NCI-H2171 (cell line): ENCODE results near the gene FCHSD2.
"Not testable (repeated sequence)": the region's sequence is repeated elsewhere in the genome, so short reads cannot be mapped to it uniquely, and the experiment has no call there.

ENCODE experiments used
- DNase-seq: peaks from one replicate; lab custom pipeline; 2025; lab: John Stamatoyannopoulos, UW

Gene FCHSD2

DNA sequence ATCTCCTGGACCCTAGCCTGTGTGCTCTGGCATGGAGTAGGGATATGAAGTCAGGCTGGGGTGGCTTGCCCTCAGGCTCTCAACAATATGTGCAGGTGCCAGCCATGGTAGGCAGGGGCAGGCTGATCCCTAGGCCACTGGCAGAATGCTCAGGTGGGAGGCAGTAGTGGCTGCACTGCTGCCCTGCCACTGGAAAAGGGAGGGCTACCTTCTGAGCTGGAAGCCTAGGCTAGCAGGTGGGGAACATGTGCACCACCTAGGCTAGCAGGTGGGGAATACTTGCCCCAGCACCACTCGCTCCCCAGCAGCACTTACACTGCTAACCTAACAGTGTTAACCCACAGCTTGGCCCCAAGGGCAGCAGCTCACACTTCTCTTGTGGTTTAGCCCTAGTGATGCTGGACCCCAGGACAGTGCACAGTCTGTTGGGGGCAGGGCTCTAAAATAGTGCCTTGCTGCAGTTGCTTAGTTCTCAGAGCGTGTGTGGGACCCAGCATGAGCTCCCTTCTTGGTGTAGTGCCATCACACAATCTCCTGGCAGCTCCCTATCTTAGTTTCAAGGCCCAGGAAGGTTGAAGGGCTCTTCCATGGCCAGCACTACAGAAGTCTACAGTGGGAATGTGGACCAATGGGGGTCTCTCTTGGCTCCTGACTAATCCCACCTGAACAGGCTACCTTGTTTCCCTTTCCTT, 130.8 kb downstream of the FCHSD2 start:
- DNase-seq = no peak

DNA sequence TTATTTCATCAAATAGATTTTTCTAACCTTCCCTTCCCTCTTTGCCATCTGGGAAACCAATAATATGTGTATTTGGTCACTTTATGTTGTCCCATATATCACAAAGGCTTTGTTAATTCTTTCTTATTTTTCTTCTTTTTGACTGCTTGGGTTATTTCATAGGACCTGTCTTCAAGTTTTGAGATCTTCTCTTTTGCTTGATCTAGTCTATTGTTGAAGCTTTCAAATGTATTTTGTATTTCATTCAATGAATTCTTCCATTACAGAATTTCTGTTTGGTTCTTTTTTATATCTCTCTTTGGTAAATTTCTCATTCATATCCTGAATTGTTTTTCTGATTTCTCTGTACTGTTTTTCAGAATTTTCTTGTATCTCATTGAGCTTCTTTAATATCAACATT, 132.1 kb downstream of the FCHSD2 start:
- no peak for DNase-seq

DNA sequence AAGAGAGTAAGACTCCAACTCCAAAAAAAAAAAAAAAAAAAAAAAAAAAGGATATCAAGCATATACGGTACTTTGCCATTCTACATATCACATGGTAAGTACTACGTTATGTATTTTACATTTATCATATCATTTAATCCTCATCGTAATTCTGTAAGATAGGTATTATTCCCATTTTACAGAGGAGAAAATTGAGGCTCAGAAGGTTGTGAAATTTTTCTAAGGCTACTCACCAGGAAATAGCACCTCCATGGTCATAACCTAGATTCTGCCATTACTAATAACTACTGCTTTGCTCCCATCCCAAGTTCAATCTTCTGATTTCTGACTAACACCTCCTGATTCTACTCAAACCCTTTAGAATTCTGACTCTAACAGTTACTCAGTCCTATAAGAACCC, 138.0 kb downstream of the FCHSD2 start:
- no peak for DNase-seq

DNA sequence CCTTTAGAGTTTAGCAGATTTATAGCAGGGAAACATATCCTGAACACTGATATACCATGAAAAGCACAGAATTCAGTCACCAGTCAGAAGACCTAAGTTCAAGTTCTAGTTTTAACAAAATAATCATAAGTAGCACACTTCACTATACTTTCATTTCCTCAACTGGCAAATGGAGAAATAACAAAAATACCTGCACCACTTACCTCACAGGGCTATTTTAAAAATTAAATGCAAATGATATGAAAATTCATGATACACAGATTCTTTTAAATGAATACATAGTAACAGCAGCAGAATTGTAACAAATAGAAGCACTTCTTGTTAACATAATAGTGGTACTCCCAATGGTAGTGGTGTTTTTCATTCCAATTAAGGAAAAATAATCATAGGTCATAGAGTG, 139.0 kb downstream of the FCHSD2 start:
- DNase-seq = no peak

DNA sequence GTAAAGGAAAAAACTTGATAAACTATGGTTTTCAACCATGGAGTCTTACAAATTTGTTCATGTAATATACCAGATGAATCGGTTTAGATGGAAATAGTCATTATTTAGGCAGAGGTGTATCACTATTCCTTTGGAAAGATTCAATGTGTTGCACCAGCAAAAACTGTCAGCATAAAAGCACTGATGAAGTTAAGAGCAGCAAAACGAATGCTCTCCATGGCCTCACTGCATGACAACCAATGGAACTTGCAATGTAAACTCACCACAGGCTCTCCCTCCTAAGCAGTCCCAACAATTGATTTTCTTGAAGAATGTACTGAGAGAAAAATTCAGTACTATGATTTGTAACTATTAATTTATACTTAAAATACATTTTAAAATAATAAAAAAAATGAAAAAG, 139.9 kb downstream of the FCHSD2 start:
- DNase-seq = no peak

DNA sequence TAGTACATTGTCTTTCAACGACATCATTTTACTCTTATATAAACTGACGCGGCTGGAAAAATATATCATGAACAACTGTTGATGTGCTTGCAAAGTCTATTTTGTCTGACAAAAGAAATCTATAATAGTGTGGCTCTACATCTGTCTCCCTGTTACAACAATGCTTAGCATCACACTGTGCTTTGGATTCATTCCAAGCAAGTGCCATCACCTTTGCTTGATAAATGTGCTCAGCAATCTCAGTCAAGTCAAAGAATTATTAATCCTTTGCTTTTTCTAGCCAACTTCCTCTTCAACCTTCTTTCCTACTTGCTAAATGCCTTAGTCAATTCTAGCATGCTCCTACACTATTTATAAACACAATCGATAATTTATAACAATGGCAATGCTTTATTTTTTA, 140.5 kb downstream of the FCHSD2 start:
- DNase-seq = peak; percentile 77

DNA sequence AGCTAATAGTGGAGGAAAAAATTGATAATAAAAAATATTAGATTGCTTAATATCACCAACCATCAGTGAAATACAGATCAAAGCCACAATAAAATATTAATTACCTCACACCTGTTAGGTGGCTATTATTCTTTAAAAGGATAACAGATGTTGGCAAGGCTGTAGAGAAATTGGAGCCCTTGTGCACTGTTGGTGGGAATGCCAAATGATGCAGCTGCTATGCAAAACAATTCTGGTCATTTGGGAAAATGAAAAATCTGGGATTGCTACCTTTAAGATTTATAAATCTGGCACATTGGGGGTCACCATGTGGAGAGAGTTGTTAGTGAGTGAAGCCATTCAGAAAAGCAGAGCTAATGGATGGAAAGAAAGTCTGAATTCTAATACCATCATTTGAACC, 143.4 kb downstream of the FCHSD2 start:
- peak; percentile 85 for DNase-seq

DNA sequence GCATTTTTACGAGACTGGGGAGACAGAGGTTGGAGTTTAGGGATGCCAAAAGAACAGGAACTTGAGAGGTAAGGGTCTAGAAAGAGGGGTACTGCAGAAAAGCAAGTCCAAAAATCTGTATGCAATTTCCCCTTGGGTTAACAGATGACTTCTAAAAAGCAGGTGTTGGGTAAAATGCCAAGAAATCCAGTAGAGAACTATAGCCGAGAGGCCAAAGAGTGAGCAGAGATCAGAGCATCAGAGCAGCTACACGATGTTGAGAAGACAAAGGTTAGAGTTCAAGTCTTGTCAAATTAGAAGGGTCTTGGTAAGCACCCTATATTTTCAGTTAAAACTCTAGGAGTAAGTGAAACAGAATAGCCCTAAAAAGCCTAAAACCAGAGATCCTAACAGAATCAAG, 145.2 kb downstream of the FCHSD2 start:
- DNase-seq = no peak

DNA sequence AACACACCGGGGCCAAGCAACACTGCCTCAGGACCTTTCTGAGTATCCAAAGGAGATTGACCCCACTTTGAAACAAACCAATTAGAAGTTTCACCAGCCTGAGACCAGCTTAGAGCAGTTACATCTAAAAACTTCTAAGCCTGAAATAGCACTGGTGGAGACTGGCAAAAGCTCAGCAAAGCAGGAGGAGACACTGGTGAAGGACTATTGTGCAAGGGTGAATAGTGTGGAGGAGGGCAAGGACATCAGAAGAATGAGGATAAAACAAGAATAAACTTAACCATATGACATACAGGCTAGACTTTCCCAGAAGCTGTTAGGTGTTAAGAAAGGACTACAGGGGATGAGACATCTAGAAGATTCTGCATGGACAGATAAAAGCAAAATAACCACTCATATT, 152.4 kb downstream of the FCHSD2 start:
- no peak for DNase-seq

DNA sequence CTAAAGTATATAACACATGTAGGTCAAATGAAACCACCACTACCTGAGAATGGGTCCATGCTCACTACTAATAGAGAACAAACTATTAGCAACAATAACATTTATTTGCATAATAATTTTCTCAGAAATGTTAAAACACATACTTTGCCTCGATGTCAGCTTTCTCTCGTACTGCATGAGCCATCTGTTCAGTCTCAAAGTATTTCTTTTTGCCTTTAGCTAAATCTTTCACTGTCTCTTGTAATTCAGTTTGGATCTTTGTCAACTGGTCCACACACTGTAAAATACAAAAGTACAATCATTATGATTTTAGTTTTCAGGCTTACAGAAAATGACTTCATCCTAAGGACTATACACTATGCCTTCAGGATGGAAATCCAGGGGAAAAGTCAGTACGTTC, 153.3 kb downstream of the FCHSD2 start:
- no peak for DNase-seq

DNA sequence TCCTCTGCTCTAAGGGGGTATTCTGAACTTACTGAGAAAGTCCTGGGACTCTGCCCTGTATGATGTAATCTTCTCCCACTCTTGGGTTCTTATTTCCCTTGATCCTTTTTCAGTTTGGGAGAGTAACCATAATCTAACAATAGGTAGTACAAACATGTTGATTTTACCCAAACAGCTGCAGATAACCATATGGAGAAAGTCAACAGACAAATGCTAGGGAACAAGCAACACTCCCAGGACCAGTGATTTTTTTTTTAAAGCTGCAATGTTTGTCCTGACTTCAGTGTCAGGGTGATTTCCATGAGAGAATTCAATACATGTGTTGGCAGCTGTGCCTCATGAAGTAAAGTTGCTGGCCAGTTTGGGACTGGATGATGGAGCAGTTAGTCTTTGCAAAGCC, 156.5 kb downstream of the FCHSD2 start:
- peak; percentile 35 for DNase-seq

DNA sequence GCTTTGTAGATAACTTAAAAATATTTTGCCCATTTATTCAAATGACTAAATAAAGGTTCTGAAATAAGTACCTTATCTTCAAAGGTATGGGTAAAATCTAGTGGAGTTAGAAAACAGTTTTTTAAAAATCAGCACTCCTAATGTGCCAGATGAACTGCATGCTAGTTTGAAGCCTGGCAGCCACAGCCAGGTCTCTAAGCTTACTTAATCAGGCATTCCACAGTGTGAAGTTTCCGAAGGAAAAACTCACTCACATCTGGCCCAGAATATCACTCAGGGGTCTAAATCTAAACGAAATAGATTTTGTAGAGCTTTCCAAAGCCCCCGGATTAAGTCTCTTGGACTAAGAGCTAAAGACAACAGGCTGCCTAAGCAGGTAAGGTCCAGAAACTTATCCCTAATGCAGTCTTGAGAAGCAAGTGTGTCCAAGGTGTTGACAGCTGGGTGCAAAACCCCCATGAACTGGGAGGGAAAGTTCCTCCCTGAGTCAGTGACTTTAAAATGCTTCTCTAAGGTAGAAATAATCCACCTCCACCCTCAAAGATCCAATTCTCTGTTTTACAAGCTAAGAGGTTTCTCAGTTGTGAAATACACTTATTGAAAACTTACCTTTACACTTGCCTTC, 157.6 kb downstream of the FCHSD2 start:
- no peak for DNase-seq

DNA sequence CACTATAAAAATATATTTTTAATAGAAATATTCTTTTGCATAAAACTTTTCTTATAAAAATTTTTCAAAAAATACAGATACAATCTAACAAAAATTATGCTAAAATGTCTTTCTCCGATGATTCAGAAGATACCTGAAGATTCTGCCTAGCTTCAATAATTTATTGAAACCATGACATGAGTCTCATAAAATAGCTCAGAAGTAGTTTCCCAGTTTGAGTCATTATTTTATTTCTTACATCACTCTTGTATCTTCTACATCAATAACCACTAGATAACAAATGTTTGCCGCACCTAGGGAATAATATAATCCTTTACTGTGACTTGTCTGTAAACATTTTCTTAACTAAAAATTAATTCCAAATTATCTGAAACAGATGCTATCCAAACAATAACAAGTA, 158.6 kb downstream of the FCHSD2 start:
- DNase-seq = no peak

DNA sequence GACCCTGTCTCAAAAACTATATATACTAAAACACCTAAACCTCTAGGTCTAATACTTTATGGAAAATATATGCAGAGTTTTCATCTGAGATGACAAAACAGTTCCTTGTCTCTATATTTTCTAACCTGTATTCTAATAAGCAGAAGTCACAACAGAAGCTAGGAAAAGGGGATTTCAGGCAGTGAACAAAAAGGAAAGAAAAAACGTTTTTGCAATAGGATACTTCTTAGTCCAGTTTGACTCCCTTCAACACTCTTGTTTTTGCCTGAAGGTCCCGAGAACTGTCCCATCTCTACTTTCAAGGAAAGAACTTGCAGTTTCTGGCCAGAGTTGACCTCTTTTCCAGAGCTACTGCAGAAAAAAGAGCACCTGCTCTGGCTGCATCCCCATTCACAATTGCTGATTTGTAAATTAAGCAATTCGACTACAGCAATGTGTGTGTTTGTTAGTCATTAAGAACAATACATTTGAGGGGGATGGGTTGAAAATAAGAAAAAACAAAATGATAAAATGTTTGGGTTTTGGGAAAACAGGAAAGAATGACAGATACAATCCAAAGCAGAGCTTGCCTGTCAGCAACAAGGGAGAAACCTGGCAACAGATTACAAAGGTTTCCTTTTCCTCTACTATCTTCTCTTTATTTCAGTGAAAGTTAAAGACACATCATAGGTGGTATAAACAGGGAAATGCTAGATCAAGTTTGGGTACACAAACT, 160.0 kb downstream of the FCHSD2 start:
- no peak for DNase-seq

DNA sequence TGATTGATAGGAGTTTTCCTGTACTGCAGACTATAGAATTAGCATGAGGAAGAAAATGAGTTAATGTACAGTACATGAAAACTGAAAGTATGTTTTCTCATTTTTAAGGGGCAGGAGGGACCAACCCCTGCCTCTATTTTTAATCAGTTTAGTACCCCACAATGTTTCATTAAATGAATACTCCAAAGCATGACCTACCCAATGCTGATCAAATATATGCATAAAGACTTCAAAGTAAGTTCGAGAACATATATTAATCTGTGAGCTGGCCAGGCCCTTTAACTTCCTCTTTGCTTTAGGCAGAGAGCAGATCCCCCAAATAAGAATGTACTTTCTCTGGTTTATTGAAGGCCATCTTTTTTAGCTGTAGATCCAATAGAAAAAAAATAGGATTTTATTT, 161.0 kb downstream of the FCHSD2 start:
- DNase-seq = no peak

DNA sequence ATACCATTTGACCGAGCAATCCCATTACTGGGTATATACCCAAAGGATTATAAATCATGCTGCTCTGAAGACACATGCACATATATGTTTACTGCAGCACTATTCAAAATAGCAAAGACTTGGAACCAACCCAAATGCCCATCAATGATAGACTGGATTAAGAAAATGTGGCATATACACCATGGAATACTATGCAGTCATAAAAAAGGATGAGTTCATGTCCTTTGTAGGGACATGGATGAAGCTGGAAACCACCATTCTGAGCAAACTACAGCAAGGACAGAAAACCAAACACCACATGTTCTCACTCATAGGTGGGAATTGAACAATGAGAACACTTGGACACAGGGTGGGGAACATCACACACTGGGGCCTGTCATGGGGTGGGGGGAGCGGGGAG, 164.3 kb downstream of the FCHSD2 start:
- not testable (repeated sequence) for DNase-seq

DNA sequence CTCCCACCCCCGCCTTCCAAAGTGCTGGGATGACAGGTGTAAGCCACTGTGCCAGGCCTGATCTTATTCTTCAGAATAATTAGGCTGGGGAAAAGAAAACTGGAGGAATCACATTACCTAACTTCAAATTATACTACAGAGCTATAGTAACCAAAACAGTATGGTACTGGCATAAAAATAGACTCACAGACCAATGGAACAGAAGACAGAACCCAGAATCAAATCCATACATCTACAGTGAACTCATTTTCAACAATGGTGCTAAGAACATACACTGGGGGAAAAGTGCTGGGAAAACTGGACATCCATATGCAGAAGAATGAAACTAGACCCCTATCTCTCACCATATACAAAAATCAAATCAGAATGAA, 165.6 kb downstream of the FCHSD2 start:
- DNase-seq = not testable (repeated sequence)

DNA sequence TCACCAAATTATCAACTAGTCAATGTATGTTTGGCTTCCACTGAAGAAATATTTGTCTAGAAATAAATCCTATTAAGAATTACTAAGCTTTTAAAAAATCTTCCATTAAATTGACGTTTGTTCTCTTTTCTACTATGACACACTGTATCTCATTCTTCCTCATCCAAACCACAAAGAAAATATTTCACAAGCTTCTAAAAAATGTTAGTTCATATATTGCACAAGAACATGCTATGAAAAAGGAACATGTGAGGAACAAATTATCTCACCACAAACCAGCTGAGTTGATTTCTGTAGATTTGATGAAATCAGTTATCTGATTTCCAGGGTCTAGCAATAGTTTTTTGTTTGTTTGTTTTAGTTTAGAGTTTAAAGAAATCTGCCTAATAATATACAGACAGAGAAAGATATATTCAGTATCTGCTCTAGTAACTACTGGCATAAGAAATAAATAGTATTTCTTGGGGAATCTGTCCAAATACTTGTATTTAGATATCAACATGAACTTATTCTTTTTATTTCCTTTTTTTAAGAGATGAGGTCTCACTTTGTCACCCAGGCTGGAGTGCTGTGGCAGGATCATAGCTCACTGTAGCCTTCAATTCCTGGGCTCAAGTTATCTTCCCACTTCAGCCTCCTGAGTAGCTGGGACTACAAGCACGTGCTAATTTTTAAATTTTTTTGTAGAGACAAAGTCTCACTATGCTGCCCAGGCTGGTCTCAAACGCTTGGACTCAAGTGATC, 166.2 kb downstream of the FCHSD2 start:
- DNase-seq = no peak

DNA sequence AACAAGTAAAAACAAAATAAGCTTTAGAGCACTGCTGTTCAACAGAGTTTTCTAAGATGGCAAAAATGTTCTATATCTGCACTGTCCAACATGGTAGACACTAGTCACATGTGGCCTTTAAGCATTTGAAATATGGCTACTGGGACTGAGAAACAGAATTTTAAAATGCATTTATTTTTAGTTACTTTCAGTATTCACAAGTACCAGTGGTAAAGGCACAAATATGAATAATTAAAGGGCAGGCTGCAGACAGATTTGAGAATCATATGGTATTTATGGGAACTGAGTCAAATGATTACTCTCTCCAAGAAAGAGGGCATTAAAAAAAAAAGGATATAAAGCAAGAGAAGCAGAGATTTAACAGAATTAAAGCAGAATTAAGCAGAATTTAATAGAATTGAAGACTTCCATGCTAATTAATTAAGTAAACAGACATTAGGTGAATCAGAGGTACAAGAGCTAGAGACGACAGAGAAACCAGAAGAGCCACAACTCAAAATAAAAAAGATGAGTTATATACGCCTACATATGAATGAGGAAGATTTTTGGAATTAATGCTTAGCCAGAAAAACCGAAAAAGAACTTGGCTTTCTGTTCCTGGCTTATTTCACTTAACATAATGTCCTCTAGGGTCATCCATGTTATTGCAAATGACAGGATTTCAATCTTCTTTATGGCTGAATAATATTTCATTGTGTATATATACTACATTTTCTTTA, 167.5 kb downstream of the FCHSD2 start:
- DNase-seq = no peak

DNA sequence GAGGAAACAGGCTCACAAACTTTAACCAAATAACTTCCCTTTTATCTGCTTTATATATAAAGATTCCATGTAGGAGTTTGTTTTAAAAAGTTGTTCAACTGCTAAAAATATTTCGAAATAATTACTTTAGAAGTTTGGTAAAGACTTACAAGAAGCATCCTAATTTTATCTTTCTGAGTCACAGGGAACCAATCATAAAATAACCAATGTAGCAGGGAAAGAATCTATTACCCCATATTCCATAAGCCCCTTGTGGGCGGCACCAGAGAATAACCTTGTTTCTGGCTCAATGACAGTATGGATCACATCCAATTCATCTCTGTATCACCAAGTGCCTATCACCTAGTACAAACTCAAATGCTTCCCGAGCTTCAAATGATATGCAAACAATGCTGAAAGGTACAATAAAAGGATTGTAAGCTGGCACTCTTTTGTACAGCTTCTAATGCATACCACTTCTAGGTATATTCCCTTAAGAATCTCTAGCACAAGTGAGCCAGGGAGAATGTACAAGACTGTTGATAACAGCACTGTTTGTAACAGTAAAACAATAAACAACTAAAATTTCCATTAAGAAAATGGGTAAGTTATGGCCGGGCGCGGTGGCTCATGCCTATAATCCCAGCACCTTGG, 169.5 kb downstream of the FCHSD2 start:
- DNase-seq = no peak

DNA sequence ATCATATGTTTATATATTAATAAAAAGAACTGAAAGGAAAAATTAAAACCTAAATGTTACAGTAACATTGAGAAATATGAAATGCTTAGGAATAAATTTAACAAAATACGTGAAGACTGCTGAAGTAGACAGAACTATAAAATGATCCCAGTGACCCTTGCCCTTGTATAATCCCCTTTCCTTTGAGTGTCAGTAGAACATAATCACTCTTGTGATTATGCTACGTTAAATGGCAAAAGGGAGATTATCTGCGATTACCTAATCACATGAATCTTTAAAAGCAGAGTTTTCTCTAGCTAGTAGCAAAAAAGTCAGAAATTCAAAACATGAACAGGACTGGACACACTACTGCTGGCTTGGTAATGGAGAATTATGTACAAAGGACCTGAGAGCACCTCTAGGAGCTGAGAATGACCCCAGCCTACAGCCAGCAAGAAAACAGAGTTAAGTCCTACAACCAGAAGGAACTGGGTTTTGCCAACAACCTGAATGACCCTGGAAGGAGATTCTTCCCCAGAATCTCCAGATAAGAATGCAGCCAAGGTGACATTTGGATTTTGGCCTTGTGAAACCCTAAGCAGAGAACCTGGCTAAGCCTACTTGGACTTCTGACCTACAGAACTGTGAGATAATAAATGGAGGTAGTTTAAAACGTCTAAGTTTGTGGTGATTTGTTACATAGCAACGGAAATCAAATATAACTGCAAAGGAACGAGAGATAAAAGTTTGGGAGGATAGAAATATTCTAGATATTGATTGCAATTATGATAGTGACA, 170.7 kb downstream of the FCHSD2 start:
- DNase-seq = no peak
